Thyroid gland (tissue), 4 donors: Measurements from ENCODE around the gene NAPB. TPM values are rescaled to one million over a fixed set of nuclear protein-coding genes. Genes with fewer than 3 reads are reported as not detected.

Experiments used
- DNase-seq, 2 donors: peaks; one replicate each; pipeline ENCODE4 v3.0.0-alpha.2; 2019
- H3K27ac ChIP-seq, 3 donors: fragments of 200-600 bp; sonication (generic); 1 replicate in 2 of 3; 2 replicates in 1 of 3; pipeline ENCODE4 v1.5.1; 2016 to 2019; ENCODE audit warnings: mild to moderate bottlenecking in 1 of 3, moderate library complexity in 1 of 3
- H3K27me3 ChIP-seq: fragments of 200-600 bp; sonication (generic); one replicate; pipeline ENCODE4 v1.5.1; 2019
- H3K36me3 ChIP-seq, 2 donors: fragments of 200-600 bp; sonication (generic); one replicate each; pipeline ENCODE4 v1.5.1; 2016 to 2019
- H3K4me1 ChIP-seq, 2 donors: fragments of 200-600 bp; sonication (generic); one replicate each; pipeline ENCODE4 v1.5.1; 2017 to 2019
- H3K4me3 ChIP-seq, 3 donors: fragments of 200-600 bp; sonication (generic); replicated peaks in 1 of 3; 1 replicate in 2 of 3; 2 replicates in 1 of 3; pipeline ENCODE4 v1.5.1; 2016; ENCODE audit warnings: mild to moderate bottlenecking in 1 of 3
- H3K9me3 ChIP-seq: fragments of 200-600 bp; sonication (generic); one replicate; pipeline ENCODE4 v1.5.1; 2017
- CTCF ChIP-seq, 6 experiments: fragments of 200-600 bp in 3 of 6; fragments of 450-650 bp in 3 of 6; sonication (generic) in 3 of 6; IDR thresholded peaks; one replicate each; pipeline ENCODE4 v1.5.1; 2016 to 2019; ENCODE audit warnings: antibody characterized with exemption in 6 of 6, mild to moderate bottlenecking in 2 of 6, inconsistent platforms in 1 of 6, moderate library complexity in 1 of 6
- POLR2A ChIP-seq, 2 donors: fragments of 450-650 bp; IDR thresholded peaks; one replicate each; pipeline ENCODE4 v1.6.1; 2017; ENCODE audit warnings: antibody characterized with exemption in 2 of 2, mild to moderate bottlenecking in 2 of 2, moderate library complexity in 1 of 2
- WGBS, 2 donors: methylation state at CpG; one replicate each; pipeline ENCODE4 v1.1.5; 2017; 5-methylcytosine and 5-hydroxymethylcytosine counted together
- intact Hi-C: fragments of 100-400 bp; cut with DNase I; formaldehyde crosslinking; loops from one replicate; pipeline ENCODE4 v1.15.1; 2023
- total RNA-seq, 4 donors: library from RNA; depleted of rRNA; stranded (reverse); fragments of >200 nt; gene quantifications; one replicate each; pipeline ENCODE4 v1.2.3, GENCODE V29; 2016

Gene NAPB
- total RNA-seq, 4 donors from 2014 or later = 22.7 to 32.1 (median 26.9) TPM

DNA sequence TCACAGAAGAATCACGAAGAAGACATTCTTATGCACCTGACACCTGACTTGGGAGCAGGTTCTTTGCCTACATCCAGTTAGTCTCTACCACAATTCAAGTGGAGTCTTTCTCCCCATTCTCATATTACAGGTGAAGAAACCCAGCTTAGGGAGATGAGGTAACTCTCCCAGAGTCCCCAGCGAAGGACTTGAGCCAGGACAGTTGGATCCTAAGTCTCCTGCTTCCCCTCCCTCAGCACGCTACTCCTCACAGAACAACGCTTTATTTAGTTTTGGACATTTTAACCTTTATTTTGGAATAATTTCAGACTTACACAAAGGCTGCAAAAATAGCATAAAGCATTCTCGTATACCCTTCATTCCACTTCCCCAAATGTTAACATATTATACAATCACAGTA lies 17.4 kb upstream of the NAPB start:
- H3K4me1 ChIP-seq = no peaks in the 10 kb centered on the region
- WGBS, 2 donors = 74 to 86% methylated on average over 5 of the region's 5 CpGs
- intact Hi-C loops = no loop called here
- H3K36me3 ChIP-seq = no peaks in the 10 kb centered on the region
- DNase-seq = no peak
- H3K27me3 ChIP-seq = no peaks in the 10 kb centered on the region
- no peak overlapping the region for H3K4me3 ChIP-seq
- H3K27ac ChIP-seq = no peak overlapping the region
- H3K9me3 ChIP-seq = no peaks in the 10 kb centered on the region
- TF ChIP-seq POLR2A (IDR thresholded peaks at IDR 0.05) (no peak), CTCF (IDR thresholded peaks at IDR 0.05) (no peak)

DNA sequence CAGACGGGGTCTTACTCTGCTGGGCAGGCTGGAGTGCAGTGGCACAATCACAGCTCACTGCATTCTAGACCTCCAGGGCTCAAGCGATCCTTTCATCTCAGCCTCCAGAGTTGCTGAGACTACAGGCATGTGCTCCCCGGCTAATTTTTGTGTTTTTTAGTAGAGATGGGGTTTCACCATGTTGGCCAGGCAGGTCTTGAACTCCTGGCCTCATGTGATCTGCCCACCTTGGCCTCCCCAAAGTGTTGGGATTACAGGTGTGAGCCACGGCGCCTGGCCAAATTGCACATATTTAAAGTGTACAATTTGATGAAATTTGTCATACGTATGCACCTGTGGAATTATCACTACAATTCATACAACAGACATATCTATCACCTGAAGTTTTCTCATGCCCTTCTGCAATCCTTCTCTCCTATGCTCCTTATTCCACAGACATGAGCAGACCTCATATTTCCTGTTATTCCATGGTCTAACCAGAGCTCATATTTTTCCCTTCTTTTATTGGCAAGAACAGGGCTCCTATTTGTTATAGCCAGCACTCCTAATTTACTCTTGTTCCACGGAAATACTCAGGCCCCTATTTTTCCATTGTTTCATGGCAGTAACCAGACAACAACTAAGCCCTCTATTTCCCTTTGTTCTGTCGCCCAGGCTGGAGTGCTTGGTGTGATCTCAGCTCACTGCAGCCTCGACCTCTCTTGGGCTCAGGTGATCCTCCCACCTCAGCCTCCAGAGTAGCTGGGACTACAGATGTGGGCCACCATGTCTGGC lies 16.0 kb upstream of the NAPB start:
- no peak overlapping the region for H3K4me3 ChIP-seq
- no peaks in the 10 kb centered on the region for H3K27me3 ChIP-seq
- TF ChIP-seq CTCF (IDR thresholded peaks at IDR 0.05) (no peak), POLR2A (IDR thresholded peaks at IDR 0.05) (no peak)
- H3K27ac ChIP-seq = no peak overlapping the region
- intact Hi-C loops = no loop called here
- DNase-seq = no peak
- no peaks in the 10 kb centered on the region for H3K4me1 ChIP-seq
- no peaks in the 10 kb centered on the region for H3K36me3 ChIP-seq
- H3K9me3 ChIP-seq = no peaks in the 10 kb centered on the region
- WGBS, 2 donors = 87 to 88% methylated on average over 9 of the region's 9 CpGs

- no peak for TF ChIP-seq POLR2A (IDR thresholded peaks at IDR 0.05)
- TF ChIP-seq CTCF (IDR thresholded peaks at IDR 0.05) = no peak
- DNase-seq = no peak
- H3K4me1 ChIP-seq = no peaks in the 10 kb centered on the region
- intact Hi-C loops = no loop called here
- WGBS, 2 donors = 58 to 70% methylated on average over 3 of the region's 3 CpGs
- H3K4me3 ChIP-seq = no peak overlapping the region
- no peaks in the 10 kb centered on the region for H3K27me3 ChIP-seq
- H3K9me3 ChIP-seq = no peaks in the 10 kb centered on the region
- no peaks in the 10 kb centered on the region for H3K36me3 ChIP-seq
- no peak overlapping the region for H3K27ac ChIP-seq
Observed at GRCh38 chr20:23436681-23437080, 15.4 kb upstream of the NAPB start.

GRCh38 chr20:23435626-23436539 lies 14.6 kb upstream of the NAPB start:
- DNase-seq = peak; percentile 14 to 35
- TF ChIP-seq CTCF (IDR thresholded peaks at IDR 0.05) = no peak
- TF ChIP-seq POLR2A (IDR thresholded peaks at IDR 0.05) = no peak
- Histone ChIP-seq H3K9me3 (no peaks in the 10 kb centered on the region), H3K4me3 (no peak overlapping the region), H3K36me3 (no peaks in the 10 kb centered on the region), H3K4me1 (no peaks in the 10 kb centered on the region), H3K27ac (no peak overlapping the region), H3K27me3 (no peaks in the 10 kb centered on the region)
- intact Hi-C loops = no loop called here
- WGBS, 2 donors = 74 to 76% methylated on average over 10 to 11 of the region's 11 CpGs
